Tibial artery (tissue), 4 donors: ENCODE measurements around the gene PEX10.

Experiments
- DNase-seq, 2 donors: peaks; one replicate each; pipeline ENCODE4 v3.0.0-alpha.2; 2019
- H3K27ac ChIP-seq, 2 donors: fragments of 200-600 bp; sonication (generic) in 1 of 2; 1 replicate in 1 of 2; 2 replicates in 1 of 2; pipeline ENCODE4 v1.5.1; 2018 to 2019; ENCODE audit warnings: mild to moderate bottlenecking in 1 of 2
- H3K27me3 ChIP-seq, 2 donors: fragments of 200-600 bp; sonication (generic) in 1 of 2; one replicate each; pipeline versions ENCODE4 v1.5.1 to v1.6.0; 2016 to 2019
- H3K36me3 ChIP-seq, 3 donors: fragments of 200-600 bp; sonication (generic) in 2 of 3; one replicate each; pipeline ENCODE4 v1.5.1; 2016 to 2019; ENCODE audit warnings: mild to moderate bottlenecking in 2 of 3
- H3K4me1 ChIP-seq, 4 donors: fragments of 200-600 bp; sonication (generic) in 2 of 4; 1 replicate in 3 of 4; 2 replicates in 1 of 4; pipeline ENCODE4 v1.5.1; 2016 to 2019
- H3K4me3 ChIP-seq, 2 donors: fragments of 200-600 bp; sonication (generic) in 1 of 2; 1 replicate in 1 of 2; 2 replicates in 1 of 2; pipeline ENCODE4 v1.5.1; 2018 to 2019; ENCODE audit warnings: mild to moderate bottlenecking in 2 of 2
- H3K9me3 ChIP-seq, 3 donors: fragments of 200-600 bp; sonication (generic) in 1 of 3; one replicate each; pipeline ENCODE4 v1.5.1; 2016 to 2019
- CTCF ChIP-seq, 2 experiments: fragments of 200-600 bp in 1 of 2; fragments of 450-650 bp in 1 of 2; IDR thresholded peaks; one replicate each; pipeline ENCODE4 v1.5.1; 2017 to 2019; ENCODE audit warnings: antibody characterized with exemption in 2 of 2, mild to moderate bottlenecking in 1 of 2, moderate library complexity in 1 of 2
- intact Hi-C: fragments of 100-400 bp; cut with DNase I; formaldehyde crosslinking; loops from one replicate; pipeline ENCODE4 v1.15.0; 2023; ENCODE audit warnings: low total_unique reads

Gene PEX10

GRCh38 chr1:2429780-2430591 is 17.6 kb upstream of the PEX10 start:
- no peaks in the 10 kb centered on the region for H3K4me1 ChIP-seq
- no peaks in the 10 kb centered on the region for H3K36me3 ChIP-seq
- no peak for TF ChIP-seq CTCF (IDR thresholded peaks at IDR 0.05)
- intact Hi-C loops, result no loop called here
- peaks cover 0 to 12% (median 7%) of the 10 kb centered on the region in 3 donors for H3K9me3 ChIP-seq
- no peak for DNase-seq
- H3K27me3 ChIP-seq, result peaks cover 0 to 95% of the 10 kb centered on the region in 2 donors
- no peak overlapping the region for H3K4me3 ChIP-seq
- no peak overlapping the region for H3K27ac ChIP-seq

- DNase-seq, result no peak
- Histone ChIP-seq H3K36me3 (no peaks in the 10 kb centered on the region), H3K9me3 (peaks cover 0 to 16% (median 9%) of the 10 kb centered on the region in 3 donors), H3K27me3 (peaks cover 0 to 82% of the 10 kb centered on the region in 2 donors), H3K4me3 (no peak overlapping the region), H3K27ac (no peak overlapping the region), H3K4me1 (no peaks in the 10 kb centered on the region)
- intact Hi-C loops, result no loop called here
- TF ChIP-seq CTCF (IDR thresholded peaks at IDR 0.05), result no peak
Observed at GRCh38 chr1:2428490-2428889, 16.1 kb upstream of the PEX10 start.

- Histone ChIP-seq H3K27me3 (peaks cover 0 to 79% of the 10 kb centered on the region in 2 donors), H3K4me1 (no peaks in the 10 kb centered on the region), H3K4me3 (no peak overlapping the region), H3K36me3 (no peaks in the 10 kb centered on the region), H3K27ac (no peak overlapping the region), H3K9me3 (peaks cover 0 to 21% (median 14%) of the 10 kb centered on the region in 3 donors)
- intact Hi-C loops, result no loop called here
- DNase-seq, result no peak
- no peak for TF ChIP-seq CTCF (IDR thresholded peaks at IDR 0.05)
Observed at GRCh38 chr1:2427976-2428375, 15.6 kb upstream of the PEX10 start.

- no peaks in the 10 kb centered on the region for H3K36me3 ChIP-seq
- no peak for DNase-seq
- no peak for TF ChIP-seq CTCF (IDR thresholded peaks at IDR 0.05)
- peaks cover 0 to 70% of the 10 kb centered on the region in 2 donors for H3K27me3 ChIP-seq
- H3K9me3 ChIP-seq, result peaks cover 0 to 21% (median 15%) of the 10 kb centered on the region in 3 donors
- no peaks in the 10 kb centered on the region for H3K4me1 ChIP-seq
- H3K27ac ChIP-seq, result no peak overlapping the region
- intact Hi-C loops, result no loop called here
- H3K4me3 ChIP-seq, result no peak overlapping the region
Observed at GRCh38 chr1:2427051-2427450, 14.7 kb upstream of the PEX10 start.

GRCh38 chr1:2426540-2426939 is 14.2 kb upstream of the PEX10 start:
- Histone ChIP-seq H3K4me1 (no peaks in the 10 kb centered on the region), H3K27ac (no peak overlapping the region), H3K27me3 (peaks cover 0 to 65% of the 10 kb centered on the region in 2 donors), H3K36me3 (no peaks in the 10 kb centered on the region), H3K9me3 (peaks cover 0 to 21% (median 15%) of the 10 kb centered on the region in 3 donors), H3K4me3 (no peak overlapping the region)
- DNase-seq, result no peak
- TF ChIP-seq CTCF (IDR thresholded peaks at IDR 0.05), result no peak
- intact Hi-C loops, result no loop called here
